CD14-positive monocyte (primary cell): ENCODE measurements around the gene SUPT7L. TPM values are rescaled to one million over a fixed set of nuclear protein-coding genes. Genes with fewer than 3 reads are reported as not detected.

Experiments
- DNase-seq, 3 donors: peaks; one replicate each; pipeline ENCODE4 v3.0.0-alpha.2; 2011 to 2022
- H2AFZ ChIP-seq: 2 replicates; pipeline ENCODE4 v1.6.0; 2012; ENCODE audit warnings: mild to moderate bottlenecking, low read depth, low read length, inconsistent platforms; ENCODE audit not compliant: insufficient read depth, poor library complexity, severe bottlenecking
- H3K27ac ChIP-seq, 2 donors: 1 replicate in 1 of 2; 2 replicates in 1 of 2; pipeline ENCODE4 v1.5.1; 2012 to 2013; ENCODE audit warnings: low read length in 2 of 2, control low read depth in 1 of 2, inconsistent platforms in 1 of 2, low read depth in 1 of 2, mild to moderate bottlenecking in 1 of 2
- H3K27me3 ChIP-seq, 2 donors: one replicate each; pipeline versions ENCODE4 v1.6.0 to v1.6.1; 2011 to 2013; ENCODE audit warnings: low read length in 2 of 2; ENCODE audit not compliant: control insufficient read depth in 2 of 2, insufficient read depth in 2 of 2
- H3K36me3 ChIP-seq, 2 donors: replicated peaks in 1 of 2; 1 replicate in 1 of 2; 2 replicates in 1 of 2; pipeline versions ENCODE4 v1.5.1 to v1.6.1; 2012 to 2013; ENCODE audit warnings: low read length in 2 of 2, control low read depth in 1 of 2, inconsistent platforms in 1 of 2, mild to moderate bottlenecking in 1 of 2; ENCODE audit not compliant: insufficient read depth in 2 of 2, control insufficient read depth in 1 of 2
- H3K4me1 ChIP-seq, 2 donors: 1 replicate in 1 of 2; 2 replicates in 1 of 2; pipeline versions ENCODE4 v1.5.1 to v1.6.1; 2012 to 2013; ENCODE audit warnings: low read length in 2 of 2, control low read depth in 1 of 2, inconsistent platforms in 1 of 2, mild to moderate bottlenecking in 1 of 2, moderate library complexity in 1 of 2; ENCODE audit not compliant: insufficient read depth in 2 of 2, control insufficient read depth in 1 of 2
- H3K4me2 ChIP-seq: replicated peaks from 2 replicates; pipeline ENCODE3; 2012; ENCODE audit warnings: low read length, moderate library complexity, mild to moderate bottlenecking; ENCODE audit not compliant: poor library complexity, severe bottlenecking; ENCODE audit errors: extremely low read depth
- H3K4me3 ChIP-seq, 3 experiments: fragments of 200-600 bp in 1 of 3; sonication (generic) in 1 of 3; replicated peaks in 1 of 3; 1 replicate in 2 of 3; 2 replicates in 1 of 3; pipeline ENCODE4 v1.5.1; 2011 to 2013; ENCODE audit warnings: low read length in 3 of 3, mild to moderate bottlenecking in 3 of 3, control low read depth in 2 of 3, low read depth in 2 of 3, inconsistent platforms in 1 of 3, moderate library complexity in 1 of 3
- H3K79me2 ChIP-seq: 2 replicates; pipeline ENCODE4 v1.6.0; 2012; ENCODE audit warnings: mild to moderate bottlenecking, control low read depth, inconsistent platforms, low read length, moderate library complexity; ENCODE audit not compliant: insufficient read depth
- H3K9ac ChIP-seq: 2 replicates; pipeline ENCODE4 v1.6.0; 2017; ENCODE audit warnings: low read length, mild to moderate bottlenecking; ENCODE audit not compliant: insufficient read depth, poor library complexity, severe bottlenecking
- H3K9me3 ChIP-seq, 2 donors: replicated peaks in 1 of 2; 1 replicate in 1 of 2; 2 replicates in 1 of 2; pipeline versions ENCODE4 v1.5.1 to v1.6.1; 2012 to 2013; ENCODE audit warnings: low read length in 2 of 2, control low read depth in 1 of 2; ENCODE audit not compliant: control insufficient read depth in 1 of 2, insufficient read depth in 1 of 2
- H4K20me1 ChIP-seq: 2 replicates; pipeline ENCODE4 v1.6.0; 2012; ENCODE audit warnings: mild to moderate bottlenecking, low read length, control low read depth, moderate library complexity; ENCODE audit not compliant: insufficient read depth
- H3K27ac Mint-ChIP-seq, 7 donors: one replicate each; pipeline ENCODE4 v1.8.0; 2020; ENCODE audit warnings: mild to moderate bottlenecking in 7 of 7, mixed read lengths in 7 of 7, moderate library complexity in 6 of 7, inconsistent platforms in 2 of 7
- H3K27me3 Mint-ChIP-seq, 3 donors: one replicate each; pipeline ENCODE4 v1.8.0; 2021 to 2022; ENCODE audit warnings: low read depth in 3 of 3, mild to moderate bottlenecking in 3 of 3, mixed read lengths in 3 of 3, moderate library complexity in 3 of 3, inconsistent platforms in 1 of 3
- H3K36me3 Mint-ChIP-seq, 2 donors: one replicate each; pipeline ENCODE4 v1.8.0; 2020; ENCODE audit warnings: mixed read lengths in 2 of 2, inconsistent platforms in 1 of 2, mild to moderate bottlenecking in 1 of 2
- H3K4me1 Mint-ChIP-seq: one replicate; pipeline ENCODE4 v1.8.0; 2020; ENCODE audit warnings: mild to moderate bottlenecking, mixed read lengths
- H3K4me3 Mint-ChIP-seq, 2 donors: one replicate each; pipeline ENCODE4 v1.8.0; 2020; ENCODE audit warnings: mild to moderate bottlenecking in 2 of 2, mixed read lengths in 2 of 2, moderate library complexity in 1 of 2
- H3K9me3 Mint-ChIP-seq, 7 donors: one replicate each; pipeline ENCODE4 v1.8.0; 2020 to 2022; ENCODE audit warnings: mixed read lengths in 7 of 7, mild to moderate bottlenecking in 6 of 7, moderate library complexity in 6 of 7, inconsistent platforms in 2 of 7
- WGBS: methylation state at CpG from one replicate; pipeline ENCODE4 v1.1.5; 2013; ENCODE audit warnings: missing lambda C conversion rate; ENCODE audit not compliant: insufficient coverage; 5-methylcytosine and 5-hydroxymethylcytosine counted together
- intact Hi-C, 2 donors: fragments of 100-400 bp; cut with micrococcal nuclease; formaldehyde crosslinking; loops; one replicate each; pipeline versions ENCODE4 v1.15.0 to v1.15.1; 2023
- polyA plus RNA-seq, 3 donors: library from polyadenylated mRNA; depleted of rRNA in 1 of 3; unstranded in 2 of 3; stranded (reverse) in 1 of 3; fragments of 300-500 nt in 2 of 3; fragments of >200 nt in 1 of 3; fragmentation: Illumina TruSeq in 2 of 3; gene quantifications; 1 replicate in 2 of 3; 2 replicates in 1 of 3; pipeline ENCODE4 v1.2.3, GENCODE V29; 2012 to 2021
- TF ChIP-seq, protein P1 (sequence below): fragments of 200-600 bp; IDR thresholded peaks from one replicate; pipeline ENCODE4 v1.8.0; 2022; ENCODE audit warnings: antibody characterized with exemption, mild to moderate bottlenecking

Gene SUPT7L
- polyA plus RNA-seq, 3 donors = 10.7 to 59.0 (median 12.2) TPM

DNA sequence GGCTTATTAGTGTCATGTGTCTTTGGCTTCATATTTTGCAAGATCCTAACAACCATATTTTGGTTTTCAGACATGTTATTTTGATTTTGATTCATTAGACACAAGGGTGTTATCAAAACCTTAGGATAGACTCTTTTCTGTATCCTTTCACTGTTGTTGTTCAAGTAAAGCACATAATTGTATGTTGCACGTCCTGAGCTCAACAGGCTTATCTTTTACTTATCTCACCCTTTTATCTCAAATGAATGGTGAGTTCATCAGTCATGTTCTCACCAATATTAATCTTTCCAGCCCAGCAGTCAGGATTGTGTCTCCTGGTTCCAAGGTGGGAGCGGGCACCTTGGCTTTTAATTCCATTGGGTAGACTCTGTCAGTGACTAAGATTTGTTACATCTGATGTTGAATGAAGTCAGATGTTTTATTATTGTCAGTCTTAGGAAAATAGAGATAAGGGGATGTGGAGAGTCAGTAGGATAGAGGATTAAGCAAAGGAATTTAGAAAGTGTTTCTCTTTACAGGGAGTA, 22.6 kb downstream of the SUPT7L start:
- H3K4me1 ChIP-seq = no peaks in the 10 kb centered on the region
- intact Hi-C loops = no loop called here
- no peaks in the 10 kb centered on the region for H3K9me3 Mint-ChIP-seq
- peaks cover 76 to 88% of the 10 kb centered on the region in 2 donors for H3K36me3 Mint-ChIP-seq
- no peak overlapping the region for H3K4me3 Mint-ChIP-seq
- H3K9ac ChIP-seq = no peak overlapping the region
- 100% methylated on average over 1 of the region's 2 CpGs for WGBS
- no peak overlapping the region for H3K27ac ChIP-seq
- no peaks in the 10 kb centered on the region for H3K9me3 ChIP-seq
- H3K4me3 ChIP-seq = no peak overlapping the region
- peaks cover 83 to 95% of the 10 kb centered on the region in 2 donors for H3K36me3 ChIP-seq
- no peak overlapping the region for H3K27ac Mint-ChIP-seq
- DNase-seq = no peak
- no peak overlapping the region for H3K4me2 ChIP-seq
- H2AFZ ChIP-seq = no peak overlapping the region
- H3K27me3 Mint-ChIP-seq = no peaks in the 10 kb centered on the region
- TF ChIP-seq, protein P1, sequence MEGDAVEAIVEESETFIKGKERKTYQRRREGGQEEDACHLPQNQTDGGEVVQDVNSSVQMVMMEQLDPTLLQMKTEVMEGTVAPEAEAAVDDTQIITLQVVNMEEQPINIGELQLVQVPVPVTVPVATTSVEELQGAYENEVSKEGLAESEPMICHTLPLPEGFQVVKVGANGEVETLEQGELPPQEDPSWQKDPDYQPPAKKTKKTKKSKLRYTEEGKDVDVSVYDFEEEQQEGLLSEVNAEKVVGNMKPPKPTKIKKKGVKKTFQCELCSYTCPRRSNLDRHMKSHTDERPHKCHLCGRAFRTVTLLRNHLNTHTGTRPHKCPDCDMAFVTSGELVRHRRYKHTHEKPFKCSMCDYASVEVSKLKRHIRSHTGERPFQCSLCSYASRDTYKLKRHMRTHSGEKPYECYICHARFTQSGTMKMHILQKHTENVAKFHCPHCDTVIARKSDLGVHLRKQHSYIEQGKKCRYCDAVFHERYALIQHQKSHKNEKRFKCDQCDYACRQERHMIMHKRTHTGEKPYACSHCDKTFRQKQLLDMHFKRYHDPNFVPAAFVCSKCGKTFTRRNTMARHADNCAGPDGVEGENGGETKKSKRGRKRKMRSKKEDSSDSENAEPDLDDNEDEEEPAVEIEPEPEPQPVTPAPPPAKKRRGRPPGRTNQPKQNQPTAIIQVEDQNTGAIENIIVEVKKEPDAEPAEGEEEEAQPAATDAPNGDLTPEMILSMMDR = no peak
- H3K4me1 Mint-ChIP-seq = no peaks in the 10 kb centered on the region
- no peaks in the 10 kb centered on the region for H4K20me1 ChIP-seq
- no peaks in the 10 kb centered on the region for H3K79me2 ChIP-seq
- H3K27me3 ChIP-seq = no peaks in the 10 kb centered on the region

- Histone ChIP-seq H3K9ac (no peak overlapping the region), H3K79me2 (no peaks in the 10 kb centered on the region), H3K9me3 (no peaks in the 10 kb centered on the region), H3K27me3 (no peaks in the 10 kb centered on the region), H3K27ac (no peak overlapping the region), H3K36me3 (peaks cover 93 to 95% of the 10 kb centered on the region in 2 donors), H2AFZ (no peak overlapping the region), H3K4me3 (no peak overlapping the region), H3K4me1 (no peaks in the 10 kb centered on the region), H3K4me2 (no peak overlapping the region), H4K20me1 (no peaks in the 10 kb centered on the region)
- no peak for DNase-seq
- Mint-ChIP-seq H3K27ac (no peak overlapping the region), H3K9me3 (no peaks in the 10 kb centered on the region), H3K4me3 (no peak overlapping the region), H3K4me1 (no peaks in the 10 kb centered on the region), H3K27me3 (no peaks in the 10 kb centered on the region), H3K36me3 (peaks cover 78 to 86% of the 10 kb centered on the region in 2 donors)
- TF ChIP-seq, protein P1 = no peak
- intact Hi-C loops = no loop called here
- no CpG with 5 or more reads among the region's 3 CpGs for WGBS
These were observed 24.7 kb downstream of the SUPT7L start for GRCh38 chr2:27638709-27639108.
